ENCODE measurements around the gene UBL4A.

DNA sequence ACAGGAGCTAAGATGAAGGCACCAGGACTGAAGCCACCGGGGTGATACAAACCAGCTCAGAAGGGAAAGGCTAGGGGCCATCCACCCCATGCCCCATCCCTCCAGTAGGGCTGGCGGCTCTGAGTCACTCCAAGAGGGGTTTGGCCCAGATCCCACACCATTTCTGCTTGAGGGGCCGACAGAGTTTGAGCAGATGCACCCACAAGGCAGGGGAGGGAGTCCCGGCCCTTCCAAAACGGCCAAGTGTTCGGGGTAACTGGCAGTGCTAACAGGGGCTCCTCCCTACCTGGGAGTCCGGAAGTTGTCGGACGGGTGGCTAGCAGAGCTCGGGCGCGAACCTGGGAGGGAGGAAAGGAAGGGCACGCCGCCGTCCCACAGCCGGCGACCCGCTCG, 3.6 kb upstream of the UBL4A start:
- TF ChIP-seq, protein P1, sequence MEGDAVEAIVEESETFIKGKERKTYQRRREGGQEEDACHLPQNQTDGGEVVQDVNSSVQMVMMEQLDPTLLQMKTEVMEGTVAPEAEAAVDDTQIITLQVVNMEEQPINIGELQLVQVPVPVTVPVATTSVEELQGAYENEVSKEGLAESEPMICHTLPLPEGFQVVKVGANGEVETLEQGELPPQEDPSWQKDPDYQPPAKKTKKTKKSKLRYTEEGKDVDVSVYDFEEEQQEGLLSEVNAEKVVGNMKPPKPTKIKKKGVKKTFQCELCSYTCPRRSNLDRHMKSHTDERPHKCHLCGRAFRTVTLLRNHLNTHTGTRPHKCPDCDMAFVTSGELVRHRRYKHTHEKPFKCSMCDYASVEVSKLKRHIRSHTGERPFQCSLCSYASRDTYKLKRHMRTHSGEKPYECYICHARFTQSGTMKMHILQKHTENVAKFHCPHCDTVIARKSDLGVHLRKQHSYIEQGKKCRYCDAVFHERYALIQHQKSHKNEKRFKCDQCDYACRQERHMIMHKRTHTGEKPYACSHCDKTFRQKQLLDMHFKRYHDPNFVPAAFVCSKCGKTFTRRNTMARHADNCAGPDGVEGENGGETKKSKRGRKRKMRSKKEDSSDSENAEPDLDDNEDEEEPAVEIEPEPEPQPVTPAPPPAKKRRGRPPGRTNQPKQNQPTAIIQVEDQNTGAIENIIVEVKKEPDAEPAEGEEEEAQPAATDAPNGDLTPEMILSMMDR (IDR thresholded peaks at IDR 0.05) = no peak
- no peak for TF ChIP-seq POLR2AphosphoS5 (IDR thresholded peaks at IDR 0.05; ENCODE audit: insufficient read depth in 1 of 2, low read depth in 1 of 2)
- no peak for TF ChIP-seq POLR2A (IDR thresholded peaks at IDR 0.05)
